ENCODE data around the gene ZW10. TPM values are rescaled to one million over a fixed set of nuclear protein-coding genes. Genes with fewer than 3 reads are reported as not detected.
"Not testable (repeated sequence)": the region's sequence is repeated elsewhere in the genome, so short reads cannot be mapped to it uniquely, and the experiment has no call there.

ZW10 gene
- total and polyA plus RNA-seq, 2 experiments from 2014 or later, result 12.3 to 30.5 TPM

DNA sequence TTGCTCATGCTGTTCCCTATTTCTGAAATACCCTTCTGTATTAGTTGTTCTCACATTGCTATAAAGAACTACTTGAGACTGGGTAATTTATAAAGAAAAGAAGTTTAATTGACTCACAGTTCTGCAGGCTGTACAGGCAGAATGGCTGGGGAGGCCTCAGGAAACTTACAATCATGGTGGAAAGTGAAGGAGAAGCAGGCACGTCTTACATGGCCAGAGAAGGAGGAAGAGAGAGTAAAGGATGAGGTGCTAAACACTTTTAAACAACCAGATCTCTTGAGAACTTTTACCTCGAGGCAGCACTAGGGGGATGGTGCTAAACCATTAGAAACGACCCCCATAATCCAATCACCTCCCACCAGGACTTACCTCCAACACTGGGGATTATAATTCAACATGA, 53.0 kb downstream of the ZW10 start:
- peaks cover 13% of the 10 kb centered on the region; the same call in 2 of the 3 replicates for H3K36me3 Mint-ChIP-seq (ENCODE audit: low read depth)
- H3K27ac ChIP-seq (ENCODE audit: low read depth); H3K27me3 Mint-ChIP-seq (ENCODE audit: insufficient read depth, low read depth, poor library complexity); H3K4me1 Mint-ChIP-seq; ATAC-seq; H4K20me1 ChIP-seq (replicated peaks; ENCODE audit: insufficient read depth); H3K79me2 ChIP-seq (replicated peaks; ENCODE audit: insufficient read depth); H3K27me3 ChIP-seq (ENCODE audit: insufficient read depth); H2AFZ ChIP-seq; H3K27ac Mint-ChIP-seq; H3F3A ChIP-seq (replicated peaks; ENCODE audit: low read depth); H3K4me3 Mint-ChIP-seq; H3K9me3 Mint-ChIP-seq; H3K4me1 ChIP-seq (ENCODE audit: insufficient read depth); H3K4me2 ChIP-seq; H3K4me3 ChIP-seq; H3K36me3 ChIP-seq (ENCODE audit: insufficient read depth); H3K9me2 ChIP-seq (ENCODE audit: insufficient read depth); DNase-seq (ENCODE audit: low spot score): not testable (repeated sequence)

DNA sequence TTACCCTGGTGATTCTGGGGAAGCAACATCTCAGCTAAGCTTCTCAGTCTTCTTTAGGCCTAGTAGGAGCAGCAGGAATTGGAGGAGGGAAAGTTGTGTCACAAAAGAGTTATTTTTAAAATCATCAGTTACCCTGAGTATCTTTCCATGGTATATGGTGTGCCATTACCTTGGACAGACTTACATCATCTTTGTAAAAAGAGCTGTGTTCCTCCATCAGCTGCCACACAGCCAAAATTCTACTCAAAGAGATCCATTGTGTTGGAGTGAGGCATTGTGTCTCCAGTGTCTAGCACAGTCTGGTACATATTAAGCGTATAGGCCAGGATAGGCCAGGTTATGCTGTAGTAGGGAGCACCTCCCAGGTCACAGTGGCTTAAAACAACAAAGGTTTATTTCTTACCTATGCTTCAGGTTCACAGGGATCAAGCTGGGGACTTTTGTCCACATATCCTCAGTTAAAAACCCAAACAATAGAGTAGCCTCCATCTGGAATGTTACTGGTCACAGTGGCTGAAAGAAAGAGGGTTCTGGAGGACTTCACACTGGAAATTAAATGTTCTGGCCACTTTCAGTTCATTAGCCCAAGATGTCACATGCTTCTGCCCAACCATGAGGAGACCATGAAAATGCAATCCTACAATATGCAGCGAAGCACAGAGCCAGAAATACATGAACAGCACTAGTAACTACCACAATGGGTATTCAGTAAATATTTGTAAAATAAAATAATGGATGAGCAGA, 57.4 kb downstream of the ZW10 start:
- Histone ChIP-seq H3F3A (replicated peaks; ENCODE audit: low read depth) (no peaks in the 10 kb centered on the region), H3K4me2 (no peak overlapping the region), H3K27me3 (ENCODE audit: insufficient read depth) (no peaks in the 10 kb centered on the region), H3K27ac (ENCODE audit: low read depth) (no peak overlapping the region), H3K9me2 (ENCODE audit: insufficient read depth) (peaks cover 7% of the 10 kb centered on the region; the same call in 1 of the 2 replicates), H3K36me3 (ENCODE audit: insufficient read depth) (no peaks in the 10 kb centered on the region), H4K20me1 (replicated peaks; ENCODE audit: insufficient read depth) (no peaks in the 10 kb centered on the region), H3K4me3 (no peak overlapping the region), H3K4me1 (ENCODE audit: insufficient read depth) (no peaks in the 10 kb centered on the region), H2AFZ (no peak overlapping the region), H3K79me2 (replicated peaks; ENCODE audit: insufficient read depth) (no peaks in the 10 kb centered on the region)
- Mint-ChIP-seq H3K9me3 (no peaks in the 10 kb centered on the region; the same call in 2 of the 3 replicates), H3K36me3 (ENCODE audit: low read depth) (peaks cover 13% of the 10 kb centered on the region; the same call in 2 of the 3 replicates), H3K27ac (no peak overlapping the region), H3K27me3 (ENCODE audit: insufficient read depth, low read depth, poor library complexity) (peaks cover 4% of the 10 kb centered on the region), H3K4me1 (no peaks in the 10 kb centered on the region), H3K4me3 (no peak overlapping the region)
- ATAC-seq (no peak), DNase-seq (ENCODE audit: low spot score) (no peak)
- TF ChIP-seq POLR2AphosphoS5 (IDR thresholded peaks at IDR 0.05; ENCODE audit: low read depth) (no peak), EZH2phosphoT487 (IDR thresholded peaks at IDR 0.05; ENCODE audit: unreplicated experiment) (no peak), NANOG (IDR thresholded peaks at IDR 0.05; ENCODE audit: borderline replicate concordance) (no peak), CREB1 (CRISPR knock-in tag; IDR thresholded peaks at IDR 0.05; ENCODE audit: low read depth) (no peak), ZNF331 (CRISPR knock-in tag; IDR thresholded peaks at IDR 0.05; ENCODE audit: low read depth) (no peak), EZH2 (IDR thresholded peaks at IDR 0.05; ENCODE audit: low read depth, unreplicated experiment) (no peak), STAT1 (IDR thresholded peaks at IDR 0.05; ENCODE audit: unreplicated experiment) (no peak), JUNB (IDR thresholded peaks at IDR 0.05; ENCODE audit: unreplicated experiment) (no peak), ZNF114 (CRISPR knock-in tag; IDR thresholded peaks at IDR 0.05) (no peak)
- TF ChIP-seq, protein P1, sequence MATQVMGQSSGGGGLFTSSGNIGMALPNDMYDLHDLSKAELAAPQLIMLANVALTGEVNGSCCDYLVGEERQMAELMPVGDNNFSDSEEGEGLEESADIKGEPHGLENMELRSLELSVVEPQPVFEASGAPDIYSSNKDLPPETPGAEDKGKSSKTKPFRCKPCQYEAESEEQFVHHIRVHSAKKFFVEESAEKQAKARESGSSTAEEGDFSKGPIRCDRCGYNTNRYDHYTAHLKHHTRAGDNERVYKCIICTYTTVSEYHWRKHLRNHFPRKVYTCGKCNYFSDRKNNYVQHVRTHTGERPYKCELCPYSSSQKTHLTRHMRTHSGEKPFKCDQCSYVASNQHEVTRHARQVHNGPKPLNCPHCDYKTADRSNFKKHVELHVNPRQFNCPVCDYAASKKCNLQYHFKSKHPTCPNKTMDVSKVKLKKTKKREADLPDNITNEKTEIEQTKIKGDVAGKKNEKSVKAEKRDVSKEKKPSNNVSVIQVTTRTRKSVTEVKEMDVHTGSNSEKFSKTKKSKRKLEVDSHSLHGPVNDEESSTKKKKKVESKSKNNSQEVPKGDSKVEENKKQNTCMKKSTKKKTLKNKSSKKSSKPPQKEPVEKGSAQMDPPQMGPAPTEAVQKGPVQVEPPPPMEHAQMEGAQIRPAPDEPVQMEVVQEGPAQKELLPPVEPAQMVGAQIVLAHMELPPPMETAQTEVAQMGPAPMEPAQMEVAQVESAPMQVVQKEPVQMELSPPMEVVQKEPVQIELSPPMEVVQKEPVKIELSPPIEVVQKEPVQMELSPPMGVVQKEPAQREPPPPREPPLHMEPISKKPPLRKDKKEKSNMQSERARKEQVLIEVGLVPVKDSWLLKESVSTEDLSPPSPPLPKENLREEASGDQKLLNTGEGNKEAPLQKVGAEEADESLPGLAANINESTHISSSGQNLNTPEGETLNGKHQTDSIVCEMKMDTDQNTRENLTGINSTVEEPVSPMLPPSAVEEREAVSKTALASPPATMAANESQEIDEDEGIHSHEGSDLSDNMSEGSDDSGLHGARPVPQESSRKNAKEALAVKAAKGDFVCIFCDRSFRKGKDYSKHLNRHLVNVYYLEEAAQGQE (IDR thresholded peaks at IDR 0.05; ENCODE audit: unreplicated experiment), result no peak
- TF ChIP-seq, protein P2, sequence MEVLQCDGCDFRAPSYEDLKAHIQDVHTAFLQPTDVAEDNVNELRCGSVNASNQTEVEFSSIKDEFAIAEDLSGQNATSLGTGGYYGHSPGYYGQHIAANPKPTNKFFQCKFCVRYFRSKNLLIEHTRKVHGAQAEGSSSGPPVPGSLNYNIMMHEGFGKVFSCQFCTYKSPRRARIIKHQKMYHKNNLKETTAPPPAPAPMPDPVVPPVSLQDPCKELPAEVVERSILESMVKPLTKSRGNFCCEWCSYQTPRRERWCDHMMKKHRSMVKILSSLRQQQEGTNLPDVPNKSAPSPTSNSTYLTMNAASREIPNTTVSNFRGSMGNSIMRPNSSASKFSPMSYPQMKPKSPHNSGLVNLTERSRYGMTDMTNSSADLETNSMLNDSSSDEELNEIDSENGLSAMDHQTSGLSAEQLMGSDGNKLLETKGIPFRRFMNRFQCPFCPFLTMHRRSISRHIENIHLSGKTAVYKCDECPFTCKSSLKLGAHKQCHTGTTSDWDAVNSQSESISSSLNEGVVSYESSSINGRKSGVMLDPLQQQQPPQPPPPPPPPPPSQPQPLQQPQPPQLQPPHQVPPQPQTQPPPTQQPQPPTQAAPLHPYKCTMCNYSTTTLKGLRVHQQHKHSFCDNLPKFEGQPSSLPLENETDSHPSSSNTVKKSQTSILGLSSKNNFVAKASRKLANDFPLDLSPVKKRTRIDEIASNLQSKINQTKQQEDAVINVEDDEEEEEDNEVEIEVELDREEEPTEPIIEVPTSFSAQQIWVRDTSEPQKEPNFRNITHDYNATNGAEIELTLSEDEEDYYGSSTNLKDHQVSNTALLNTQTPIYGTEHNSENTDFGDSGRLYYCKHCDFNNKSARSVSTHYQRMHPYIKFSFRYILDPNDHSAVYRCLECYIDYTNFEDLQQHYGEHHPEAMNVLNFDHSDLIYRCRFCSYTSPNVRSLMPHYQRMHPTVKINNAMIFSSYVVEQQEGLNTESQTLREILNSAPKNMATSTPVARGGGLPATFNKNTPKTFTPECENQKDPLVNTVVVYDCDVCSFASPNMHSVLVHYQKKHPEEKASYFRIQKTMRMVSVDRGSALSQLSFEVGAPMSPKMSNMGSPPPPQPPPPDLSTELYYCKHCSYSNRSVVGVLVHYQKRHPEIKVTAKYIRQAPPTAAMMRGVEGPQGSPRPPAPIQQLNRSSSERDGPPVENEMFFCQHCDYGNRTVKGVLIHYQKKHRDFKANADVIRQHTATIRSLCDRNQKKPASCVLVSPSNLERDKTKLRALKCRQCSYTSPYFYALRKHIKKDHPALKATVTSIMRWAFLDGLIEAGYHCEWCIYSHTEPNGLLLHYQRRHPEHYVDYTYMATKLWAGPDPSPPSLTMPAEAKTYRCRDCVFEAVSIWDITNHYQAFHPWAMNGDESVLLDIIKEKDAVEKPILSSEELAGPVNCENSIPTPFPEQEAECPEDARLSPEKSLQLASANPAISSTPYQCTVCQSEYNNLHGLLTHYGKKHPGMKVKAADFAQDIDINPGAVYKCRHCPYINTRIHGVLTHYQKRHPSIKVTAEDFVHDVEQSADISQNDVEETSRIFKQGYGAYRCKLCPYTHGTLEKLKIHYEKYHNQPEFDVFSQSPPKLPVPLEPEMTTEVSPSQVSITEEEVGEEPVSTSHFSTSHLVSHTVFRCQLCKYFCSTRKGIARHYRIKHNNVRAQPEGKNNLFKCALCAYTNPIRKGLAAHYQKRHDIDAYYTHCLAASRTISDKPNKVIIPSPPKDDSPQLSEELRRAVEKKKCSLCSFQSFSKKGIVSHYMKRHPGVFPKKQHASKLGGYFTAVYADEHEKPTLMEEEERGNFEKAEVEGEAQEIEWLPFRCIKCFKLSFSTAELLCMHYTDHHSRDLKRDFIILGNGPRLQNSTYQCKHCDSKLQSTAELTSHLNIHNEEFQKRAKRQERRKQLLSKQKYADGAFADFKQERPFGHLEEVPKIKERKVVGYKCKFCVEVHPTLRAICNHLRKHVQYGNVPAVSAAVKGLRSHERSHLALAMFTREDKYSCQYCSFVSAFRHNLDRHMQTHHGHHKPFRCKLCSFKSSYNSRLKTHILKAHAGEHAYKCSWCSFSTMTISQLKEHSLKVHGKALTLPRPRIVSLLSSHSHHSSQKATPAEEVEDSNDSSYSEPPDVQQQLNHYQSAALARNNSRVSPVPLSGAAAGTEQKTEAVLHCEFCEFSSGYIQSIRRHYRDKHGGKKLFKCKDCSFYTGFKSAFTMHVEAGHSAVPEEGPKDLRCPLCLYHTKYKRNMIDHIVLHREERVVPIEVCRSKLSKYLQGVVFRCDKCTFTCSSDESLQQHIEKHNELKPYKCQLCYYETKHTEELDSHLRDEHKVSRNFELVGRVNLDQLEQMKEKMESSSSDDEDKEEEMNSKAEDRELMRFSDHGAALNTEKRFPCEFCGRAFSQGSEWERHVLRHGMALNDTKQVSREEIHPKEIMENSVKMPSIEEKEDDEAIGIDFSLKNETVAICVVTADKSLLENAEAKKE (CRISPR knock-in tag; IDR thresholded peaks at IDR 0.05), result no peak
